HEK293 (cell line): Measurements from ENCODE around the gene COL13A1.

Source experiments
- ZNF530 ChIP-seq: fragments of 450-650 bp; formaldehyde crosslinking; IDR thresholded peaks from 2 replicates; pipeline ENCODE4 v1.5.1; 2016; ENCODE audit warnings: low read depth, missing biosample characterization, missing genetic modification characterization
- ZNF549 ChIP-seq: fragments of 450-650 bp; IDR thresholded peaks from 2 replicates; pipeline ENCODE4 v1.5.1; 2018; ENCODE audit warnings: missing biosample characterization, missing genetic modification characterization, mild to moderate bottlenecking, inconsistent platforms, moderate library complexity
- TF ChIP-seq, protein P1 (sequence below): fragments of 450-650 bp; formaldehyde crosslinking; IDR thresholded peaks from 2 replicates; pipeline ENCODE4 v1.5.1; 2016; ENCODE audit warnings: missing biosample characterization, missing genetic modification characterization, low read depth

GRCh38 chr10:69941730-69942129, 140.0 kb downstream of the COL13A1 start:
- TF ChIP-seq ZNF530 (no peak), ZNF549 (no peak)
- TF ChIP-seq, protein P1, sequence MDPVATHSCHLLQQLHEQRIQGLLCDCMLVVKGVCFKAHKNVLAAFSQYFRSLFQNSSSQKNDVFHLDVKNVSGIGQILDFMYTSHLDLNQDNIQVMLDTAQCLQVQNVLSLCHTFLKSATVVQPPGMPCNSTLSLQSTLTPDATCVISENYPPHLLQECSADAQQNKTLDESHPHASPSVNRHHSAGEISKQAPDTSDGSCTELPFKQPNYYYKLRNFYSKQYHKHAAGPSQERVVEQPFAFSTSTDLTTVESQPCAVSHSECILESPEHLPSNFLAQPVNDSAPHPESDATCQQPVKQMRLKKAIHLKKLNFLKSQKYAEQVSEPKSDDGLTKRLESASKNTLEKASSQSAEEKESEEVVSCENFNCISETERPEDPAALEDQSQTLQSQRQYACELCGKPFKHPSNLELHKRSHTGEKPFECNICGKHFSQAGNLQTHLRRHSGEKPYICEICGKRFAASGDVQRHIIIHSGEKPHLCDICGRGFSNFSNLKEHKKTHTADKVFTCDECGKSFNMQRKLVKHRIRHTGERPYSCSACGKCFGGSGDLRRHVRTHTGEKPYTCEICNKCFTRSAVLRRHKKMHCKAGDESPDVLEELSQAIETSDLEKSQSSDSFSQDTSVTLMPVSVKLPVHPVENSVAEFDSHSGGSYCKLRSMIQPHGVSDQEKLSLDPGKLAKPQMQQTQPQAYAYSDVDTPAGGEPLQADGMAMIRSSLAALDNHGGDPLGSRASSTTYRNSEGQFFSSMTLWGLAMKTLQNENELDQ: no peak
